NT2/D1 (cell line): Measurements from ENCODE around the gene PPFIA2.

ENCODE experiments used
- DNase-seq: peaks from one replicate; pipeline ENCODE4 v3.0.0-alpha.2; 2011; ENCODE audit warnings: low read depth, low spot score
- H3K27me3 ChIP-seq: 2 replicates; pipeline ENCODE4 v1.6.0; 2011; ENCODE audit warnings: mild to moderate bottlenecking; ENCODE audit not compliant: insufficient read length, insufficient read depth
- H3K36me3 ChIP-seq: 2 replicates; pipeline ENCODE4 v1.6.1; 2011; ENCODE audit warnings: mild to moderate bottlenecking, low read length, mixed read lengths; ENCODE audit not compliant: insufficient read depth, insufficient read length
- H3K4me1 ChIP-seq: 2 replicates; pipeline ENCODE4 v1.5.1; 2011; ENCODE audit not compliant: insufficient read depth, insufficient read length
- H3K4me3 ChIP-seq: 2 replicates; pipeline ENCODE4 v1.5.1; 2011; ENCODE audit warnings: low read depth; ENCODE audit not compliant: insufficient read length
- H3K9ac ChIP-seq: 2 replicates; pipeline ENCODE4 v1.6.0; 2011; ENCODE audit warnings: low read depth; ENCODE audit not compliant: insufficient read length
- H3K9me3 ChIP-seq: 2 replicates; pipeline ENCODE4 v1.5.1; 2011; ENCODE audit warnings: mild to moderate bottlenecking, low read length; ENCODE audit not compliant: insufficient read depth
- SUZ12 ChIP-seq: IDR thresholded peaks from 2 replicates; pipeline ENCODE4 v1.6.1; 2011; ENCODE audit not compliant: insufficient read length, insufficient read depth; ENCODE audit errors: extremely low read depth
- YY1 ChIP-seq: IDR thresholded peaks from 2 replicates; pipeline ENCODE4 v1.6.1; 2011; ENCODE audit not compliant: insufficient read length, insufficient read depth
- ZNF274 ChIP-seq: IDR thresholded peaks from 2 replicates; pipeline ENCODE4 v1.6.1; 2011; ENCODE audit warnings: mild to moderate bottlenecking, low read depth, low read length

The PPFIA2 gene

GRCh38 chr12:81295251-81295650 is 463.9 kb downstream of the PPFIA2 start:
- no peaks in the 10 kb centered on the region for H3K27me3 ChIP-seq
- no peak overlapping the region for H3K9ac ChIP-seq
- H3K9me3 ChIP-seq: no peaks in the 10 kb centered on the region
- no peak for TF ChIP-seq ZNF274
- TF ChIP-seq SUZ12: no peak
- TF ChIP-seq YY1: no peak
- no peaks in the 10 kb centered on the region for H3K4me1 ChIP-seq
- H3K36me3 ChIP-seq: no peaks in the 10 kb centered on the region
- DNase-seq: no peak
- no peak overlapping the region for H3K4me3 ChIP-seq

- Histone ChIP-seq H3K36me3 (no peaks in the 10 kb centered on the region), H3K27me3 (no peaks in the 10 kb centered on the region), H3K9me3 (no peaks in the 10 kb centered on the region), H3K4me3 (no peak overlapping the region), H3K9ac (no peak overlapping the region), H3K4me1 (no peaks in the 10 kb centered on the region)
- no peak for DNase-seq
- TF ChIP-seq YY1: no peak
- TF ChIP-seq SUZ12: no peak
- TF ChIP-seq ZNF274: no peak
Observed at GRCh38 chr12:81294325-81295190, 464.6 kb downstream of the PPFIA2 start.

GRCh38 chr12:81288651-81289050 is 470.5 kb downstream of the PPFIA2 start:
- no peaks in the 10 kb centered on the region for H3K36me3 ChIP-seq
- H3K9me3 ChIP-seq: no peaks in the 10 kb centered on the region
- no peak overlapping the region for H3K9ac ChIP-seq
- no peak overlapping the region for H3K4me3 ChIP-seq
- DNase-seq: no peak
- no peaks in the 10 kb centered on the region for H3K4me1 ChIP-seq
- H3K27me3 ChIP-seq: no peaks in the 10 kb centered on the region
- TF ChIP-seq ZNF274: no peak

- no peak for TF ChIP-seq ZNF274
- no peak for TF ChIP-seq YY1
- TF ChIP-seq SUZ12: no peak
- no peaks in the 10 kb centered on the region for H3K9me3 ChIP-seq
- H3K4me1 ChIP-seq: no peaks in the 10 kb centered on the region
- H3K36me3 ChIP-seq: no peaks in the 10 kb centered on the region
- no peak for DNase-seq
- H3K27me3 ChIP-seq: no peaks in the 10 kb centered on the region
- H3K4me3 ChIP-seq: no peak overlapping the region
- no peak overlapping the region for H3K9ac ChIP-seq
Observed at GRCh38 chr12:81284137-81284536, 475.0 kb downstream of the PPFIA2 start.

- no peaks in the 10 kb centered on the region for H3K36me3 ChIP-seq
- no peak overlapping the region for H3K4me3 ChIP-seq
- no peaks in the 10 kb centered on the region for H3K27me3 ChIP-seq
- H3K4me1 ChIP-seq: no peaks in the 10 kb centered on the region
- H3K9me3 ChIP-seq: no peaks in the 10 kb centered on the region
- no peak for DNase-seq
- TF ChIP-seq YY1: no peak
- TF ChIP-seq SUZ12: no peak
- no peak for TF ChIP-seq ZNF274
- no peak overlapping the region for H3K9ac ChIP-seq
Observed at GRCh38 chr12:81274637-81275529, 484.3 kb downstream of the PPFIA2 start.

GRCh38 chr12:81270385-81270784 is 488.8 kb downstream of the PPFIA2 start:
- H3K9me3 ChIP-seq: no peaks in the 10 kb centered on the region
- no peaks in the 10 kb centered on the region for H3K27me3 ChIP-seq
- no peak overlapping the region for H3K4me3 ChIP-seq
- no peaks in the 10 kb centered on the region for H3K36me3 ChIP-seq
- no peak overlapping the region for H3K9ac ChIP-seq
- no peak for DNase-seq
- no peaks in the 10 kb centered on the region for H3K4me1 ChIP-seq
- TF ChIP-seq ZNF274: no peak
- TF ChIP-seq SUZ12: no peak
- no peak for TF ChIP-seq YY1

- H3K4me3 ChIP-seq: no peak overlapping the region
- no peak overlapping the region for H3K9ac ChIP-seq
- TF ChIP-seq YY1: no peak
- no peak for TF ChIP-seq ZNF274
- TF ChIP-seq SUZ12: no peak
- no peaks in the 10 kb centered on the region for H3K27me3 ChIP-seq
- no peaks in the 10 kb centered on the region for H3K9me3 ChIP-seq
- no peaks in the 10 kb centered on the region for H3K36me3 ChIP-seq
- H3K4me1 ChIP-seq: no peaks in the 10 kb centered on the region
- DNase-seq: no peak
Observed at GRCh38 chr12:81263072-81263471, 496.1 kb downstream of the PPFIA2 start.
